WTC11 (cell line): ENCODE data around the gene IRAK1. TPM values are rescaled to one million over a fixed set of nuclear protein-coding genes. Genes with fewer than 3 reads are reported as not detected.

ENCODE experiments used
- ATAC-seq: fragments of 200-7000 bp; cut with Tn5 transposase; 2 replicates; pipeline ENCODE4 v1.10.0; 2021; ENCODE audit warnings: mild to moderate bottlenecking, moderate library complexity
- CTCF ChIA-PET: fragments of 300-600 bp; sonication (Branson Sonifier 250); formaldehyde crosslinking; loops from one replicate; lab custom pipeline; 2021; ENCODE audit warnings: antibody characterized with exemption; lab: Charles Lee
- POLR2A ChIA-PET: fragments of 350-600 bp; sonication (Branson Sonifier 250); formaldehyde crosslinking; loops from one replicate; lab custom pipeline; 2021; ENCODE audit warnings: antibody characterized with exemption; lab: Charles Lee
- DNase-seq: peaks from one replicate; pipeline ENCODE4 v3.0.0; 2021; ENCODE audit warnings: low spot score
- H3K27ac Mint-ChIP-seq: 2 replicates; pipeline ENCODE4 v1.8.0; 2021; ENCODE audit warnings: mixed read lengths
- H3K27me3 Mint-ChIP-seq: 2 replicates; pipeline ENCODE4 v1.8.0; 2021; ENCODE audit warnings: low read depth, mild to moderate bottlenecking, moderate library complexity, mixed read lengths
- H3K36me3 Mint-ChIP-seq: 2 replicates; pipeline ENCODE4 v1.8.0; 2021; ENCODE audit warnings: mixed read lengths
- H3K4me1 Mint-ChIP-seq: 2 replicates; pipeline ENCODE4 v1.8.0; 2022; ENCODE audit warnings: mixed read lengths
- H3K4me3 Mint-ChIP-seq: 2 replicates; pipeline ENCODE4 v1.8.0; 2021; ENCODE audit warnings: mild to moderate bottlenecking, moderate library complexity, mixed read lengths
- H3K9me3 Mint-ChIP-seq: 2 replicates; pipeline ENCODE4 v1.8.0; 2021; ENCODE audit warnings: mixed read lengths
- GTF2I ChIP-seq: fragments of 250-450 bp; sonication (Bioruptor Pico); conservative IDR thresholded peaks from 2 replicates; pipeline ENCODE4 v1.4.0; 2021; ENCODE audit warnings: mild to moderate bottlenecking
- RORB ChIP-seq: fragments of 250-450 bp; sonication (Bioruptor Pico); IDR thresholded peaks from 2 replicates; pipeline ENCODE4 v1.9.0; 2021; ENCODE audit warnings: mild to moderate bottlenecking
- TCF7 ChIP-seq: sonication (generic); formaldehyde crosslinking; IDR thresholded peaks from 2 replicates; pipeline ENCODE4 v1.8.0; 2022; ENCODE audit warnings: mild to moderate bottlenecking, low read depth, missing genetic modification reagents, moderate library complexity
- TEAD4 ChIP-seq: sonication (generic); formaldehyde crosslinking; IDR thresholded peaks from 2 replicates; pipeline ENCODE4 v1.8.0; 2022; ENCODE audit warnings: mild to moderate bottlenecking, missing genetic modification reagents
- ZNF232 ChIP-seq: sonication (generic); formaldehyde crosslinking; IDR thresholded peaks from 2 replicates; pipeline ENCODE4 v1.8.0; 2022; ENCODE audit warnings: mild to moderate bottlenecking, missing genetic modification reagents
- ZNF317 ChIP-seq: sonication (generic); formaldehyde crosslinking; IDR thresholded peaks from 2 replicates; pipeline ENCODE4 v1.8.1; 2023; ENCODE audit warnings: low read depth, mild to moderate bottlenecking, moderate library complexity, missing genetic modification reagents, borderline replicate concordance
- total RNA-seq: library from RNA; stranded (reverse); gene quantifications from 3 replicates; pipeline ENCODE4 v1.2.3, GENCODE V29; 2021
- TF ChIP-seq, protein P1 (sequence below): sonication (generic); formaldehyde crosslinking; IDR thresholded peaks from 2 replicates; pipeline ENCODE4 v1.8.0; 2023; ENCODE audit warnings: mild to moderate bottlenecking, missing genetic modification reagents
- TF ChIP-seq, protein P2 (sequence below): sonication (generic); formaldehyde crosslinking; conservative IDR thresholded peaks from 2 replicates; pipeline ENCODE4 v1.8.1; 2022; ENCODE audit warnings: mild to moderate bottlenecking, missing genetic modification reagents
- TF ChIP-seq, protein P3 (sequence below): sonication (generic); formaldehyde crosslinking; IDR thresholded peaks from 2 replicates; pipeline ENCODE4 v1.8.1; 2022; ENCODE audit warnings: low read depth, missing genetic modification reagents, borderline replicate concordance
- TF ChIP-seq, protein P4 (sequence below): sonication (generic); formaldehyde crosslinking; IDR thresholded peaks from 2 replicates; pipeline ENCODE4 v1.8.1; 2023; ENCODE audit warnings: mild to moderate bottlenecking, moderate library complexity, missing genetic modification reagents
- TF ChIP-seq, protein P5 (sequence below): fragments of 250-450 bp; sonication (Bioruptor Pico); IDR thresholded peaks from 2 replicates; pipeline ENCODE4 v2.1.2; 2022; ENCODE audit warnings: mild to moderate bottlenecking, moderate library complexity
- TF ChIP-seq, protein P6 (sequence below): sonication (generic); formaldehyde crosslinking; IDR thresholded peaks from 2 replicates; pipeline ENCODE4 v1.8.0; 2022; ENCODE audit warnings: mild to moderate bottlenecking, missing genetic modification reagents
- TF ChIP-seq, protein P7 (sequence below): sonication (generic); formaldehyde crosslinking; conservative IDR thresholded peaks from 2 replicates; pipeline ENCODE4 v1.8.1; 2023; ENCODE audit warnings: mild to moderate bottlenecking, low read depth, missing genetic modification reagents, moderate library complexity
- TF ChIP-seq, protein P8 (sequence below): fragments of 200-600 bp; IDR thresholded peaks from 2 replicates; pipeline ENCODE4 v1.8.0; 2022; ENCODE audit warnings: antibody characterized with exemption

The IRAK1 gene
- total RNA-seq, 1 experiment from 2014 or later = 32.1 TPM

DNA sequence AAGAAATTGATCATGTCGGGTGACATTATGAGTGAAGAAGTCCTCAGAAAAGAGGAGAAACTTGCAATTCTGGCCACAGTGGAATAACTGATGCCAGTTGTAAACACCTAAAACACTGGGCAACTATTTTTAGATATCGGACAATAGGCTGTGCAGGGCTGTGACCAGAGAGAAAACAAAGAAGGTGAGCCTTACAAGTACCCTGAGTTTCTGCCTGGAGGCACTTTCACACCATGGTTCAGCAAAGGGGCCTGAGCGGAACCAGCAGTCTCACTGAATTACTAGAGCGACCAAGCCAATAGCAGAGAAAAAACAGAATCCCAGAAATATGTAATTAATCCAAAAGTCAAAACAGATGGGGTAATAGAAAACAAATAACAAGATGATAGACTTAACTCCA lies 11.2 kb downstream of the IRAK1 start (continued):
- TF ChIP-seq, protein P1, sequence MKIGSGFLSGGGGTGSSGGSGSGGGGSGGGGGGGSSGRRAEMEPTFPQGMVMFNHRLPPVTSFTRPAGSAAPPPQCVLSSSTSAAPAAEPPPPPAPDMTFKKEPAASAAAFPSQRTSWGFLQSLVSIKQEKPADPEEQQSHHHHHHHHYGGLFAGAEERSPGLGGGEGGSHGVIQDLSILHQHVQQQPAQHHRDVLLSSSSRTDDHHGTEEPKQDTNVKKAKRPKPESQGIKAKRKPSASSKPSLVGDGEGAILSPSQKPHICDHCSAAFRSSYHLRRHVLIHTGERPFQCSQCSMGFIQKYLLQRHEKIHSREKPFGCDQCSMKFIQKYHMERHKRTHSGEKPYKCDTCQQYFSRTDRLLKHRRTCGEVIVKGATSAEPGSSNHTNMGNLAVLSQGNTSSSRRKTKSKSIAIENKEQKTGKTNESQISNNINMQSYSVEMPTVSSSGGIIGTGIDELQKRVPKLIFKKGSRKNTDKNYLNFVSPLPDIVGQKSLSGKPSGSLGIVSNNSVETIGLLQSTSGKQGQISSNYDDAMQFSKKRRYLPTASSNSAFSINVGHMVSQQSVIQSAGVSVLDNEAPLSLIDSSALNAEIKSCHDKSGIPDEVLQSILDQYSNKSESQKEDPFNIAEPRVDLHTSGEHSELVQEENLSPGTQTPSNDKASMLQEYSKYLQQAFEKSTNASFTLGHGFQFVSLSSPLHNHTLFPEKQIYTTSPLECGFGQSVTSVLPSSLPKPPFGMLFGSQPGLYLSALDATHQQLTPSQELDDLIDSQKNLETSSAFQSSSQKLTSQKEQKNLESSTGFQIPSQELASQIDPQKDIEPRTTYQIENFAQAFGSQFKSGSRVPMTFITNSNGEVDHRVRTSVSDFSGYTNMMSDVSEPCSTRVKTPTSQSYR (CRISPR knock-in tag) = no peak
- no peak for TF ChIP-seq TCF7 (CRISPR knock-in tag)
- TF ChIP-seq, protein P2, sequence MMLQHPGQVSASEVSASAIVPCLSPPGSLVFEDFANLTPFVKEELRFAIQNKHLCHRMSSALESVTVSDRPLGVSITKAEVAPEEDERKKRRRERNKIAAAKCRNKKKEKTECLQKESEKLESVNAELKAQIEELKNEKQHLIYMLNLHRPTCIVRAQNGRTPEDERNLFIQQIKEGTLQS (CRISPR knock-in tag) = no peak
- TF ChIP-seq, protein P3, sequence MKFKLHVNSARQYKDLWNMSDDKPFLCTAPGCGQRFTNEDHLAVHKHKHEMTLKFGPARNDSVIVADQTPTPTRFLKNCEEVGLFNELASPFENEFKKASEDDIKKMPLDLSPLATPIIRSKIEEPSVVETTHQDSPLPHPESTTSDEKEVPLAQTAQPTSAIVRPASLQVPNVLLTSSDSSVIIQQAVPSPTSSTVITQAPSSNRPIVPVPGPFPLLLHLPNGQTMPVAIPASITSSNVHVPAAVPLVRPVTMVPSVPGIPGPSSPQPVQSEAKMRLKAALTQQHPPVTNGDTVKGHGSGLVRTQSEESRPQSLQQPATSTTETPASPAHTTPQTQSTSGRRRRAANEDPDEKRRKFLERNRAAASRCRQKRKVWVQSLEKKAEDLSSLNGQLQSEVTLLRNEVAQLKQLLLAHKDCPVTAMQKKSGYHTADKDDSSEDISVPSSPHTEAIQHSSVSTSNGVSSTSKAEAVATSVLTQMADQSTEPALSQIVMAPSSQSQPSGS = no peak
- no peak for TF ChIP-seq ZNF317
- TF ChIP-seq, protein P4, sequence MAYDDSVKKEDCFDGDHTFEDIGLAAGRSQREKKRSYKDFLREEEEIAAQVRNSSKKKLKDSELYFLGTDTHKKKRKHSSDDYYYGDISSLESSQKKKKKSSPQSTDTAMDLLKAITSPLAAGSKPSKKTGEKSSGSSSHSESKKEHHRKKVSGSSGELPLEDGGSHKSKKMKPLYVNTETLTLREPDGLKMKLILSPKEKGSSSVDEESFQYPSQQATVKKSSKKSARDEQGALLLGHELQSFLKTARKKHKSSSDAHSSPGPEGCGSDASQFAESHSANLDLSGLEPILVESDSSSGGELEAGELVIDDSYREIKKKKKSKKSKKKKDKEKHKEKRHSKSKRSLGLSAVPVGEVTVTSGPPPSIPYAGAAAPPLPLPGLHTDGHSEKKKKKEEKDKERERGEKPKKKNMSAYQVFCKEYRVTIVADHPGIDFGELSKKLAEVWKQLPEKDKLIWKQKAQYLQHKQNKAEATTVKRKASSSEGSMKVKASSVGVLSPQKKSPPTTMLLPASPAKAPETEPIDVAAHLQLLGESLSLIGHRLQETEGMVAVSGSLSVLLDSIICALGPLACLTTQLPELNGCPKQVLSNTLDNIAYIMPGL (CRISPR knock-in tag) = no peak
- TF ChIP-seq, protein P5, sequence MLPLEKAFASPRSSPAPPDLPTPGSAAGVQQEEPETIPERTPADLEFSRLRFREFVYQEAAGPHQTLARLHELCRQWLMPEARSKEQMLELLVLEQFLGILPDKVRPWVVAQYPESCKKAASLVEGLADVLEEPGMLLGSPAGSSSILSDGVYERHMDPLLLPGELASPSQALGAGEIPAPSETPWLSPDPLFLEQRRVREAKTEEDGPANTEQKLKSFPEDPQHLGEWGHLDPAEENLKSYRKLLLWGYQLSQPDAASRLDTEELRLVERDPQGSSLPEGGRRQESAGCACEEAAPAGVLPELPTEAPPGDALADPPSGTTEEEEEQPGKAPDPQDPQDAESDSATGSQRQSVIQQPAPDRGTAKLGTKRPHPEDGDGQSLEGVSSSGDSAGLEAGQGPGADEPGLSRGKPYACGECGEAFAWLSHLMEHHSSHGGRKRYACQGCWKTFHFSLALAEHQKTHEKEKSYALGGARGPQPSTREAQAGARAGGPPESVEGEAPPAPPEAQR (CRISPR knock-in tag) = no peak

DNA sequence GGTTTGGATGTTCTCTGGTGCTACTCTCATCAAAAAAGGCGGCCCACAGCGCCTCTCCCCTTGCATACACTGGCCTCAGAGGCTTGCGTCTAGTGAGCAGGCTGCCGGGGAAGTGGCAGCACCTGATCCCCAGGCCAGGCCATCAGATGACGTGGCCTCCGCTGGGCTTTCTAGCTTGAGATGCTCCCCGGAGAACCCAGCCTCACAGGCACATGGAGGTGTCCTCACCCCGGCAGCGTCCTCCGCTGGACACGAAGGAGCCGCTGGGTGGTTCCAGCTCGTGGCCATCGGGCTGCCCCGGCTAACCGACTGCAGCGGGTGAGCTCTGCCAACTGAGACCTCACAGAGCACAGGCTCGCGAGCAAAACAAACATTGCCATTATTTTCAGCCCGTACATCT lies 12.8 kb downstream of the IRAK1 start:
- Mint-ChIP-seq H3K4me1 (no peaks in the 10 kb centered on the region; the same call in 1 of the 2 replicates), H3K9me3 (no peaks in the 10 kb centered on the region), H3K4me3 (no peak overlapping the region), H3K27me3 (no peaks in the 10 kb centered on the region), H3K27ac (no peak overlapping the region), H3K36me3 (no peaks in the 10 kb centered on the region)
- TF ChIP-seq, protein P3 = no peak
- TF ChIP-seq, protein P6, sequence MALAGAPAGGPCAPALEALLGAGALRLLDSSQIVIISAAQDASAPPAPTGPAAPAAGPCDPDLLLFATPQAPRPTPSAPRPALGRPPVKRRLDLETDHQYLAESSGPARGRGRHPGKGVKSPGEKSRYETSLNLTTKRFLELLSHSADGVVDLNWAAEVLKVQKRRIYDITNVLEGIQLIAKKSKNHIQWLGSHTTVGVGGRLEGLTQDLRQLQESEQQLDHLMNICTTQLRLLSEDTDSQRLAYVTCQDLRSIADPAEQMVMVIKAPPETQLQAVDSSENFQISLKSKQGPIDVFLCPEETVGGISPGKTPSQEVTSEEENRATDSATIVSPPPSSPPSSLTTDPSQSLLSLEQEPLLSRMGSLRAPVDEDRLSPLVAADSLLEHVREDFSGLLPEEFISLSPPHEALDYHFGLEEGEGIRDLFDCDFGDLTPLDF (CRISPR knock-in tag) = no peak
- no peak for TF ChIP-seq RORB (CRISPR knock-in tag)
- TF ChIP-seq, protein P7, sequence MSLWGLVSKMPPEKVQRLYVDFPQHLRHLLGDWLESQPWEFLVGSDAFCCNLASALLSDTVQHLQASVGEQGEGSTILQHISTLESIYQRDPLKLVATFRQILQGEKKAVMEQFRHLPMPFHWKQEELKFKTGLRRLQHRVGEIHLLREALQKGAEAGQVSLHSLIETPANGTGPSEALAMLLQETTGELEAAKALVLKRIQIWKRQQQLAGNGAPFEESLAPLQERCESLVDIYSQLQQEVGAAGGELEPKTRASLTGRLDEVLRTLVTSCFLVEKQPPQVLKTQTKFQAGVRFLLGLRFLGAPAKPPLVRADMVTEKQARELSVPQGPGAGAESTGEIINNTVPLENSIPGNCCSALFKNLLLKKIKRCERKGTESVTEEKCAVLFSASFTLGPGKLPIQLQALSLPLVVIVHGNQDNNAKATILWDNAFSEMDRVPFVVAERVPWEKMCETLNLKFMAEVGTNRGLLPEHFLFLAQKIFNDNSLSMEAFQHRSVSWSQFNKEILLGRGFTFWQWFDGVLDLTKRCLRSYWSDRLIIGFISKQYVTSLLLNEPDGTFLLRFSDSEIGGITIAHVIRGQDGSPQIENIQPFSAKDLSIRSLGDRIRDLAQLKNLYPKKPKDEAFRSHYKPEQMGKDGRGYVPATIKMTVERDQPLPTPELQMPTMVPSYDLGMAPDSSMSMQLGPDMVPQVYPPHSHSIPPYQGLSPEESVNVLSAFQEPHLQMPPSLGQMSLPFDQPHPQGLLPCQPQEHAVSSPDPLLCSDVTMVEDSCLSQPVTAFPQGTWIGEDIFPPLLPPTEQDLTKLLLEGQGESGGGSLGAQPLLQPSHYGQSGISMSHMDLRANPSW (CRISPR knock-in tag) = no peak
- no peak for TF ChIP-seq ZNF232 (CRISPR knock-in tag)
- TF ChIP-seq TEAD4 (CRISPR knock-in tag) = no peak
- TF ChIP-seq, protein P8, sequence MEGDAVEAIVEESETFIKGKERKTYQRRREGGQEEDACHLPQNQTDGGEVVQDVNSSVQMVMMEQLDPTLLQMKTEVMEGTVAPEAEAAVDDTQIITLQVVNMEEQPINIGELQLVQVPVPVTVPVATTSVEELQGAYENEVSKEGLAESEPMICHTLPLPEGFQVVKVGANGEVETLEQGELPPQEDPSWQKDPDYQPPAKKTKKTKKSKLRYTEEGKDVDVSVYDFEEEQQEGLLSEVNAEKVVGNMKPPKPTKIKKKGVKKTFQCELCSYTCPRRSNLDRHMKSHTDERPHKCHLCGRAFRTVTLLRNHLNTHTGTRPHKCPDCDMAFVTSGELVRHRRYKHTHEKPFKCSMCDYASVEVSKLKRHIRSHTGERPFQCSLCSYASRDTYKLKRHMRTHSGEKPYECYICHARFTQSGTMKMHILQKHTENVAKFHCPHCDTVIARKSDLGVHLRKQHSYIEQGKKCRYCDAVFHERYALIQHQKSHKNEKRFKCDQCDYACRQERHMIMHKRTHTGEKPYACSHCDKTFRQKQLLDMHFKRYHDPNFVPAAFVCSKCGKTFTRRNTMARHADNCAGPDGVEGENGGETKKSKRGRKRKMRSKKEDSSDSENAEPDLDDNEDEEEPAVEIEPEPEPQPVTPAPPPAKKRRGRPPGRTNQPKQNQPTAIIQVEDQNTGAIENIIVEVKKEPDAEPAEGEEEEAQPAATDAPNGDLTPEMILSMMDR = no peak
- no peak for TF ChIP-seq GTF2I (CRISPR knock-in tag)
- CTCF ChIA-PET = interaction anchor here (1.0 kb wide), 1 partner anchor 301 kb away, joined by 3 read pairs; no protein-coding TSS in a partner anchor
- DNase-seq (no peak), ATAC-seq (no peak)
- POLR2A ChIA-PET = no interaction called here
